Measurements from ENCODE around the gene ABLIM1.

DNA sequence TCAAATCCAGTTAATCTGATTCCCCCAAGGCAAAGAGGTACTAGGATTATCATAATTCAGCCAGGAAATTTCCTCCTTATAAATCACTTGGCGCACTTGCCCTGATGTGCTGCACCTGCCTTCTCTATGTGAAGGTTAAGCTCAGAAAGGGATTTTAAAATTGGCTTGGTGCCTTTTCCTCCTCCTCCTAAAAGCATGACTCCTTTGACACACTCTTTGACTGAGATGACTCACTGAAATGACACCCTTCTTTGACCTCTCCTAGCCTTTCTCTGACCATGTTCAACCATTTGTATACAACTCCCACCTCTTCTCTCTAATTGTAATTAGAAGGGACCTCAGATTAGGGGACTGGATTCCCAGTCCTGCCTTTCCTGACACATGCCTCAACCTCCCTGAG, 46.5 kb downstream of the ABLIM1 start:
- TF ChIP-seq, protein P1, sequence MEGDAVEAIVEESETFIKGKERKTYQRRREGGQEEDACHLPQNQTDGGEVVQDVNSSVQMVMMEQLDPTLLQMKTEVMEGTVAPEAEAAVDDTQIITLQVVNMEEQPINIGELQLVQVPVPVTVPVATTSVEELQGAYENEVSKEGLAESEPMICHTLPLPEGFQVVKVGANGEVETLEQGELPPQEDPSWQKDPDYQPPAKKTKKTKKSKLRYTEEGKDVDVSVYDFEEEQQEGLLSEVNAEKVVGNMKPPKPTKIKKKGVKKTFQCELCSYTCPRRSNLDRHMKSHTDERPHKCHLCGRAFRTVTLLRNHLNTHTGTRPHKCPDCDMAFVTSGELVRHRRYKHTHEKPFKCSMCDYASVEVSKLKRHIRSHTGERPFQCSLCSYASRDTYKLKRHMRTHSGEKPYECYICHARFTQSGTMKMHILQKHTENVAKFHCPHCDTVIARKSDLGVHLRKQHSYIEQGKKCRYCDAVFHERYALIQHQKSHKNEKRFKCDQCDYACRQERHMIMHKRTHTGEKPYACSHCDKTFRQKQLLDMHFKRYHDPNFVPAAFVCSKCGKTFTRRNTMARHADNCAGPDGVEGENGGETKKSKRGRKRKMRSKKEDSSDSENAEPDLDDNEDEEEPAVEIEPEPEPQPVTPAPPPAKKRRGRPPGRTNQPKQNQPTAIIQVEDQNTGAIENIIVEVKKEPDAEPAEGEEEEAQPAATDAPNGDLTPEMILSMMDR (IDR thresholded peaks at IDR 0.05 in 4 of 5, conservative IDR thresholded peaks at IDR 0.05 in 1 of 5), result no peak
- no peak for TF ChIP-seq POLR2A (IDR thresholded peaks at IDR 0.05)
